Activated T-helper 1 cell treated with anti-CD3 and anti-CD28 coated beads, Interleukin-2, amount 50 U/mL, for 16 hours (primary cell): Measurements from ENCODE around the gene SNCA.

Experiments
- DNase-seq, 2 donors: peaks; one replicate each; pipeline ENCODE4 v3.0.0-alpha.2; 2020; ENCODE audit warnings: low read depth in 1 of 2, low spot score in 1 of 2

Gene SNCA

DNA sequence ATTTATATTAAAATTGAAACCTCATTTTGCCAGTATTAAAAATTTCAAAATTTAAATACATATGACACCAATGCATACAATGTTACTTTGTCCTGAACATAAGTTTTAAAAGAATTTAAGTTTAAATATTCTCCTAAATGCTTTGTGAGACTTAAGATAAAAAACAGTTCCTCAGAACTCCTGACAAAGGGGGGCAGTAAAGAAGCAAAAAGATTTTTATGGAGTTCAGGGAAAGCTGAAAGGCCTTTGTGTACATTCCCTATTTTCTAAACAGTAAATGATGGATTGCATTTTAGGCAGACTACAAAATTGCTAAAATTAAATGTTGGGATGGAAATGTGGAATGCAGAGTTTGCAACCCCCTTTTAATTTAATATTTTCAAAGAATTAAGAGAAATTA, 81.7 kb downstream of the SNCA start:
- DNase-seq = no peak

DNA sequence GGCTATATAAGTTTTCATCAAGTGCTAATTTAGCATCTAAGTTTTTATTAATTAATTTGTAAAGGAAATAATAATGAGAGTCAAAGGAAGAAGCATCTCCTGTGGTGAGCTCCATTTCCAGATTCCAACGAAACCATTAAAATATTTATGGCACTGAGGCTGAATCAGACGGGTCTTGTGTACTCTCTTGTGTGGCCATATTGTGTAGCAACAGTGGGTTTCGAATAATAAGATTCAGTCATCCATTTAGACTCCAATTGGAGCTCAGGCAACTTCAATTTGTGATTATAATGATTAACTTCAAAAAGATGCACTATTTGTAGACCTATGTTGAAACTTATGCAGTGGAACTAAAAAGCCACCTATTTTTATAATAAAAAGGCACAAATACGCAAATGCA, 82.4 kb downstream of the SNCA start:
- no peak for DNase-seq

DNA sequence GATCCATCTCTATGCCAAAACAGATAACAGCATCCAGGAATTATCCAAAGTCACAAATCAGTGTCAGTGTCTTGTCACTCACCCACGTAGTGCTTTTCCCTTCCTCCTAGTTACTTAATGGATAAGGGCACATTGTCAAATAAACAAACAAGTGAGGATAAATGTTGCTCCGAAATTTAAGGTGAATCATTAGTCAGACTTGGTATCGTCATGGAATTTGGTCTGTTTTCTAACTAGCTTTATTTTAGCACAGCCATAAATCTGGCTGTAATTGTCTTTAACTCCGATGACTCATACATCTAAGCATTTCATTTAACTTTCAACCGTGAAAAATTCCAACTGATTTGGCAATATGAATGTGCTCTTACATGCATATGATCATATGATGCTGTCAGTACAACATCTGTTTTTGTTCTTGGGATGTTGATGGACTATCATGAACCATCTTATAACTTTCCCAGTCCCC, 83.3 kb downstream of the SNCA start:
- DNase-seq = no peak

DNA sequence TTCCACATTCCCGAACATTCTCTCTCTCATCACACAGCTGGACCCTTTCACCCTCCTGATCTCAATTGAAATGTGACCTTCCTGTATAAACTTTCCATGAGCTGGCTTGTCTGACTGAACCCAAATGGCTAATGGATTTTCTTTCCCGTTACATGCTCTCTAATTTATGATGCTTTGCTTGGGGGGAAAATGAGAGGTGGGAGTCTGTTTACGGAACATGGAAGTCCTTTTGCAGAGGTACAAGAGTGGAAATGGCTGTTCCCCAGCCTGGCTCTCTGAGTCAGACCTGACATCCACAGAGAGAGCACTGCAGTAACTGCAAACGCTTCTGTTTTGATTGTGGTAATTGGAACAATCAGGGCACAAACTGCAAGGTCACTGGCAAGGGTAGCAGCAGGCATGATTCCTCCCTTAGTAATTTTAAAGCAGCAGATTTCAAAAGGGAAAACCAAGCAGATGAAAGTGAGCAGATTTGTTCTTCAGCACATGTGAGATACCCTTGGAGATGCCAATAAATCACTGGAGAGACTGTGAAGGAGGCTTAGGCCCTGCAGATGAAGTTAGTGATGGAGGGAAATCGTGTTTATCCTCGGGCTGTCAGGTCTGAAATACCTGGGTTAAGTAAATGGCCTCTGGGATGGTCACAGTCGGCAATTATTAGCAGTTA, 83.9 kb downstream of the SNCA start:
- DNase-seq = no peak

DNA sequence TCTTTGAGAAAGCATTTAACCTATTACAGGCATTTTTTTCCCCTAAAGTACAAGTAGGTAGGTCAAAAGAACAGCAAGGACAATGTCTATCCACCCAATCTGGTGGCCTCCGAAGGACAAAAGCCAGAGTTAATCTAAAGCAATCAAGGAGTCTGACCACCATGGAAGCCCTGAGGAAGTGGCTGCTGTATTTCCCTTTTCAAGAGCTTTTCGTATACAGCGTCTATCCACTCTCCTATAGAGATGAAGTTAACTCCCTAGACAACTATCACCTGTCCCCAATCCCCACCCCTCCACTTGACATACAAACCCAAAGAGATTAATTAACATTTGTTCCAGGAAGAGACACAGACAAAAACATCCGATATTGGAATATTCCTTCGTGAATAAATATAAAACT, 85.5 kb downstream of the SNCA start:
- no peak for DNase-seq

DNA sequence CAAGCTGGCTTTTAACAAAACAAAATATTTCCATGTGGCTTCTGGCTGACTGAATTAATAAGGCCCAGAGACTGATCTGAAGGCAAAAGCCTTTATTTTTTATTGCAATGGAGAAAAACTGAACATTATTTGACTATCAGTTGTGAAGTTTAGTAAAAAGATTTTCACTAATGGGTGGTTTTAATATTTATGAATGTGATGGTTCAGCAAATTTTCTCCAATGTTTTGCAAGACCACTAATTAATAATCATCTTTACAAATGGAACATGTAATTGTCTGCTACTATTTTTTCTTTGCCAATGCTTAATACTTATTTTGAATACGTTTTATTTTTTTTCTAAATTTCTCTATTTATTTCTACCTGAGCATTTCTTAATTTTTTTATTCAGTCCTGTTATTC, 90.6 kb downstream of the SNCA start:
- DNase-seq = no peak

DNA sequence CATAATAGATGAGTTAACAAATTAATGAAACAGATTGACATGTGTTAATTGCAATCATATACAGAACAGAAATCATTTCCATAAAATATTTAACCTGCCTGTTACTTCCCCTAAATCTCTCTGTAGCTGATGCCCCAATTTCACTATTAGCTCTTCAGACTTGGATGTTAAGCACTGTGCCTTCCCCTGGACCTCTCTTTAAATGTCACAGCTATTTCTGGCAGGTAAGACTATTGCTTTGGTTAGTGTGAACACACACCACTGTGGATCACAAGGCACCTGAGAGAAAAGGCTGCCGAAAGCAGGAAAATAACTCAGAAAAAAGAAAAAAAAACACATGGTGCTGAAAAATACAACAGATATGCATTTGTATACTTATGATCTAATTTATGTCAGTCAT, 91.3 kb downstream of the SNCA start:
- no peak for DNase-seq

DNA sequence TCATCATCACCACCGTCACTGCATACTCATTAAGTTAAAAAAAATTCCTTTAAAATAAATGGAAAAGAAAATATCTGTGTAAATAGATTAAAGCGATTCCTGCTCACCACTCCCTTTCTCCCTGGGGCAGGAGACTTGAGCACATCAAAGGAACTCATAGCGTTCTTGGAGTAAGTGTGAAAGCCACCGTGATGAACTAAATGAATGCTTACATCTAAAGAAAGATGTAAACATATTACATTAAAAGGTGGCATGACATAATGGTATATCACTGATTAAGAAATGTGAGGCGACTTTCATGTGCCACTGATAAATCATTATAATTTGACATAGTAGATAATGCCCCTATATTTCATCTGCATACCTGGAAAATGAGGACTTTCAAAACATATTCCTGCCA, 92.0 kb downstream of the SNCA start:
- no peak for DNase-seq

DNA sequence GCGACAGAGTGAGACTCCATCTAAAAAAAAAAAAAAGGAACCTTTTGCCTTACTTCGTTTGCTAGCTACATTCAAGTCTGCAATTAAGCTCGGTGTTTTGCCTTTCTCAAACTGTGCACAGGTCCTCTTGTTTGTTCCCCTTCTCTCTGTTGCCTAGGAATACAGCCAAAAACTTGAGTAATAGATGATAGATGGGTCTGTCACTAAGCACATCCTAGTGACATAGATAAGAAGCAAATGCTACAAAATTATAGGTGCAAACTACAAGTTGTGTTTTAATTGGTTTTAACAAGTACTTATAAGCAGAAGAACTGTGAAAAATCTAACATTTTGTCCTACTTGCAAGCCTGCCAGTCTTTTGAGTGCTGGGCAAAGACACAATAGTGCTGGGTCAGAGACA, 95.2 kb downstream of the SNCA start:
- DNase-seq = no peak

DNA sequence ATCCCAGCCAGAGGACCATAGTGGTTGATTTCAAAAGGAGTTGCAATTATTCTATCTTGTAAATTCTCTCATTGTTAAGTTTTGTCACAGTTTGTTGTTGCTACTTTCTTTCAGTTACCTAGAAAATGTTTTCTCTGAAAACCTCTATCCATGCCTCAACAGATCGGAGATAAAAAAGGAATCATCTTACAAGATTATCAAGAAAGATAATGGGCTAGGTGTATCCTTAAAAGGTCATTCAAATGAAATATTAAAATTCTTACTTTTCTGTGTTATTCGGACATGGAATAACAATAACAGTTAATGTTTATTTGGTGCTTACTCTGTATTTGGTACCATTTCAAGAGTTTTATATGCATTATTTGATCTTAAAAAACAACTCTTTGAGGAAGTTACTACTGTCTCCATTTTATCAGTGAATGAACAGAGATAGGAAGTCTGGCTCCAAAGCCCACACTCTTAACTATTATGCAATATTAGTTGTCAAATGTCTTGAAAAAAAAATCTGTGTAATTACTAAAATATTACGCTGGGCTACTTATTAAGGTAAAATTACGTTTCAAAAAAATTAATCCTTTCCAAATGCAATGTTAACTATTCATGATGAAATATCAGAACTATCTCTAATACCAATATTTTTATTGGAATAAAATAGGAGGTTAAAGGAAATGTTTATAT, 97.5 kb downstream of the SNCA start:
- no peak for DNase-seq

DNA sequence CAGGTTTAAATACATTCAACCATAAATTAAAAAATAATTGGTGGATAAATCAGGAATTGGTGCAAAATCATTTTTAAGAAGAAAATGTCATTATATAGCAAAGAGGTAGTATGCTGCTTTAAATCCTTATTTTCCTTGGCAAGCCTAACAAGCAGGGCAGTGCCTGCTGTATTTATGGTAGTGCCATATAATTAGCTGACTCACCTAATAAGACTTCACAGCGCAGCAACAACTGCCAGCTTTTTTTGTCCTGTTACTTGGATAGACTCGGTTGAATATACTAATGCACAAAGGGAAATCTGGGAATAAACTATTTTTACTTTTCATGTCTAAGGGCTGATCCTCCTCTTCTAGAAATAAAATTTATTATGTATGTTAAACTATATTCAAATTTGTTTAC, 99.1 kb downstream of the SNCA start:
- DNase-seq = no peak

DNA sequence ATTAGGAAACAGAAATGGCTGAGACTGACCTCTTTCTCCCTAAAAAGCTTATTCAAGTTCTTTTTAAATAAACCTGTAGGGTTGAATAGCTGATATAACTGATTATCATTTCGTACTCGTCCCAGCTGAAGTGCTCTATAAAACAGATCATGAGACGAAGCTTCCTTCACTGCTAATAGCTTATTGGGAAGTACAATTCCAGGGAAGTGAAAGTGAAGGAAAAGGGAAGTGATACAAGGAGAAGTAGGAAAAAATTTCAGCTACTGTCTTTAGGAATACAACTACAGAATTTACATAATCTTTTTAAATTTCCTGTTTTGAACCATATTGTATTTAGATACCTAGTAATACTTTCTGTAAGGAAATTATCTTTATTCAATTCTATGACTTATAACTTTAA, 103.0 kb downstream of the SNCA start:
- no peak for DNase-seq

DNA sequence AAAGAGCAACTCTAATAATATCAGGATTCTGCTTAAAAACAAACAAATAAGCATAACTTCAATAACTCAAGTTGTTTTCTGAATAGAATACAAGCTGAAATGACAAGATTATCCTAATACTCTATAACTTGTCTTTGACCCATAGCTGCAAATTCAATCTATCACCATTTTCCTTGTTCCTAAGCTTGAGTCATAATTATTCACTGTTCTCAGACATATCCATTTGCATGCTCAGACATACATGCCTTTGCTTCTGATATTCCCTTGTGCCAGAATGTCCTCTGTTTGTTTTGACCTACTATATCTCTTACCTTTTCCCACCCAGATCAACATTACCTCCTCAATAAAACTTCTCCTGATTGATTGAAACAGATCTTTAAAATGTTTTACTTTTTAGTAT, 109.7 kb downstream of the SNCA start:
- no peak for DNase-seq

DNA sequence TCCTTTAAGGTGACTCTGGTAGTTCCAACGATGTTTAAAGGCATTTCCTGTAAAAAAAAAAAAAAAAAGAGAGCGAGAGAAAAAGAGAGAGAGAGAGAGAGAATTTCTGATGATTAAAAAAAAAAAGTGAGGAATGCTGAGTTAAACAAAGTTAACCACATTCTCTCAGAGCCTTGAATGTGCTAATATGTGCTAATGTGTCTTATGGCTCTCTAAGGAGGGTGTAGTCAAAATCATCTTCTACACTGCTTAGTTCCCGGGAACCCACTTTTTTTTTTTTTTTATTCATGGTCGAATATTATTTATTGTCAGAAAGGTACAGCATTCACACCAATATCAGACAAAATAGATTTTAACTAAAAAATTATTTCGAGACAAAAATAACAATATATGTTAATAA, 111.7 kb downstream of the SNCA start:
- DNase-seq = no peak

DNA sequence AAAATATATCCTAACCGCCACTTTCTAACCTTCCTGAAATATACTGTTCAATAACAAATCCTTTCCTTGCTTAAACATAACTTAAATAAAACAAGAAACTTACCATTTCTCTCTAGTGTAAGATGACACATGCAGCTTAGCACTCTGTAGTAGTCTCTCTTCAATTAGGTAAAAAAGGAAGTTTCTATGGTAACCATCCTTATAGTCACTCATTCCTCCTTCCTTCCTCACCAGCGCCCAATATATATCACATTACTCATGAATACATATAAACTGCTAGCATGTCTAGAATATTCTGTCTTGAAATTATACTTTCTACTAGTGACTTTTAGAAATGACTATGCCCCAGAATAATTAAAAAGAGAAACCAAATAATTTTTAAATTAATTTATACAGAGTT, 112.2 kb downstream of the SNCA start:
- DNase-seq = no peak

DNA sequence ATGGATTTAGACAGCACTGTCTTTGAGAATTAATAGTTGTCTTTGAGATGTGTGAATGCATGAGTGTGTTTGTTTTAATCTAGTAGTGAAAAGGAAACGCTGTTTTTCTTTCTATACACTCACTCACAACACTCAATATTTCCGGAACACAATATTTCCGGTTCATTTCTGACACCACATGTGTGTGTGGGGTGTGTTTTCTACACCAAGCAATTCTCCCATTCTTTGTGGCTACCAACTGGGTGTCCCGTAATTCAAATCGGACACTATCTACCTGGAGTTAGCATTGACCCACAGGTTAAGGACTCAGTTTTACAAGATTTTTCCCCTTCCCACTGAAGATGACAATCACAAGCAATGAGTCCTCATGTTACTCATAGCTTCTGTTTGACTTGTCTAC, 113.9 kb downstream of the SNCA start:
- no peak for DNase-seq

DNA sequence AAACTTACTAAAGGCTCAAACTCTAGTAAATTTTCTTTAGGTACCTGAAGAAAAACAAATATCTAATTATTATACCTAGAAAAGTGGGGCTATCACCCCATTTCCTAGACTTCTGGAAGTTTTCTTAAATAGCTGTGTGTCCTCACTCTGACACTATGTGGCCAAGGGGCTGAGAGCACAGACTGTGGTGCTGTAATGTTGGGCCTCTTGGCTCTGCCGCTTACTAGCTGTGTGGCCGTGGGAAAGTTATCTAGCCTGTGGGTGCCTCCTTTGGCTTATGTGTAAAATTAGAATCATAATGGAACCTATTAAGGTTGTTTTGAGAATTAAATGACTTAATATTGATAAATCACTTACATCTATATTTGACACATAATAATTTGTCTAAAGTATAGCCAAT, 114.4 kb downstream of the SNCA start:
- DNase-seq = no peak

DNA sequence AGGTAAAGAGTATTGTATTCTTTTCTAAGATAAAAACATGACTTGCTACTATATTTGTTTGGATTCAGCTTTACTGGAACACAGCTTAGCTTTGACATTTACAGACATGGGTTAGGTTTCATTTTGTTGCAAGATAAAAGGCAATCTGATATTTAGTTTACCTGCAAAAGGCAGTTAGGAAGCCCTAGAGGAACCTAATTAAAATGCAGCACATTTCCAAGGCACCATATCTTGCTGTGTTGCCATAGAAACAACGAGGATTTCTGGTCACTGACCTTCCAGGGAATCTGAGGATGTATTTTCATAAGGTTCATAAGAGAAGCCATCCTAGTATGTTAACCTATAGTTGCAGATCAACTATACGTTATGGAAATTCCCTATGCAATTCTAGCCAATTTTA, 116.0 kb downstream of the SNCA start:
- DNase-seq = no peak

DNA sequence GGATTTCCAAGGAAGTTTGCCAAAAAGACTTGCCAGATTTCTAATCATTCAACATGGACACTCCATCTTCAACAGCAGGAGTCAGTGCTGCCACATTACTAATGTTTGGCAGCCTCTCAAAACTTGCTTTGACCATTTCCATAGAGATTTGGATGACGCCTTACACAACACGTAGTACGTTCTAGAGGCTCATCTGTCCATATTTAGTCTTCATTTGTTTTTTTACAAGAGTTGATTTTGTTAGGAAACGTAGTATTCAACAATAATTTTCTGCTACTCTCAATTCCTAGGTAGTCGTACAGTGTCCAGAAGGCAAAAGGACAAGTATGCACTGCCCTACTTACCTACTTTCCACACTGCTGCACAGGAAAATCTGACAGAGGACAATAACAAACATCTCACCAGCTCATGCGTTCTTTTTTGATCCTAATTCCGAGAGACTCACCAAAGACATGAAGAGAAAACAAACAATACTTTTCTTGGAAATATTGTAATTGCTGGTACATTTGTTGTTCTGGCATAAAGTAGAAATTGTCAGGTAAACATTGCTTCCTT, 117.3 kb downstream of the SNCA start:
- no peak for DNase-seq

DNA sequence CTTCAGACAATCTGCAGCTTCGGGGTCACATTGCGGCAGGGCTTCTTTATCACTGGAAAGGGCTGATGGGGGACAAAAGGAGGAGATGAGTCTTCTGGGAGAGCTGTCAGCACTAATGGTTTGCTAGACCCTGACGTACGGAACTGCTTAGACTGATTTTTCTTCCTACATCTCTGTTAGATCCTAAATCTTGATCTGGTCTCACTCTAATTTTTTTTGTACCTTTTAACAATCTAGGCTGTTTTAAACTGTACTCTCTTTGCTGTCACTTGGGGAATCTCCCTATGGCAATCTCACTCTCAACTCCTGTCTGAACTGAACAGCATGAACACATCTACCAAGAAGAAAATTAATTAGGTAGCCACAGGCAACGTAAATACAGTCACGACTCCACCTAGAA, 120.1 kb downstream of the SNCA start:
- no peak for DNase-seq

DNA sequence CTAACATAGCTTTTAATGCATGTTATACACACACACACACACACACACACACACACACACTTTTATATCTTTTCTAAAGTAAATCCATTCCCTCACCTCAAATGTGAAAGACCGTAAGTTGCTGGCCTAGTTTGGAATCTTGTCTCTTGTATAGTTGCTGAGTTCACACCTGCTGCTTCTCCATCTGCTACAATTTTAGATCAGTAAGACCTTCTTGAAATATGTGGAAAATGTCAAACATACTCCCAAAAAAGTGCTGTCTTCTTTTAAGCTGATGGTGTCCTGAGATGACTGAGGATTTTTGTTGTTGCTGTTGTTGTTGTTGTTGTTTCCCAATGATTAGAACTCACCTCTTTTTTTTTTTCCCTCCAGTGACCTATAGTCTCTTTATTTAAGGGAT, 121.3 kb downstream of the SNCA start:
- DNase-seq = no peak

DNA sequence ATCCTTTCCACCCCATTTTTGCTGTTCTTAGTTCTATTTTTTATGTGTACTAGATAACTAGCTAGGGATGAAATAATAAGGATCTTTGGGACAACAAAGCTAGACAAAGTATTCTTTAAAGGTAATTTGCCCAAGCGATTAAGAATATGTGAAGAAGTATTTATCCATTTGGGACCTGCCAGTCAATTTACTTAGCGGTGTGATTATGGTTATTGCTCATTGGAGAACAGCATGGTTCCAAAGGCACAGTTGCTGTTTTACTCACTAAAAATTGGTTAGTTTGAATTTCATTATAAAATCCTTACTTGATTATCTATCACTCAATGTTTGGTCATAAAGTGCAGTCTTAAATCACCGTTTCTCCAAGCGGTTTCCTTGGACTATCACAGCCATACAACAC, 124.1 kb downstream of the SNCA start:
- DNase-seq = no peak

DNA sequence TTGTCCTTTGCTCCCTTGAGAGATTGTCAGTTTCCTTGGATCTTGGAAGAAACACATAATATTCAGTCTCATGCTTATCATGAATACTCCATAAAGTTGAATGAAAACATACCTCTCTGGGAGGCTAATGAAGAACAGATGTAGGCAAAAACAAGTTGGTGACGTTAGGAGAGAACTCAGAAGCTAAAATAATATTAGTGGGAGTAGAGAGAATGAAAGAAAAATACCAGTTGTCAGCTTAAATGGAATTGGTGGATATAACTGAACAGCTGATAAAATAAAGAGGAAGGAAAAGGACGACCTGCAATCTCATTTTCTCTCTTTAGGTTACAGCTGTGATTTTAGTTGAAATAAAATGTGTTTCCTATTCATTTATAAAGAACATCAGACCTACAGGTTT, 124.8 kb downstream of the SNCA start:
- DNase-seq = no peak
